GM12878 (cell line): ENCODE results near the gene GABRB1. TPM values are rescaled to one million over a fixed set of nuclear protein-coding genes. Genes with fewer than 3 reads are reported as not detected.

ENCODE experiments used
- BCL11A ChIP-seq: IDR thresholded peaks from 2 replicates; pipeline ENCODE4 v1.6.1; 2011; ENCODE audit warnings: low read depth, low read length
- CEBPZ ChIP-seq: fragments of 150-350 bp; IDR thresholded peaks from 2 replicates; pipeline ENCODE4 v1.6.1; 2016; ENCODE audit warnings: low read depth, low read length
- CHD1 ChIP-seq: IDR thresholded peaks from 2 replicates; pipeline ENCODE4 v1.6.1; 2012; ENCODE audit warnings: low read depth, low read length, improper control_type of control experiment
- CTCF ChIP-seq, 3 experiments: IDR thresholded peaks in 2 of 3; conservative IDR thresholded peaks in 1 of 3; 2 replicates each; pipeline ENCODE4 v1.5.1; 2011; ENCODE audit warnings: low read depth in 3 of 3, low read length in 3 of 3, mild to moderate bottlenecking in 3 of 3, control low read depth in 2 of 3, moderate library complexity in 2 of 3, inconsistent platforms in 1 of 3, mixed read lengths in 1 of 3; ENCODE audit not compliant: control insufficient read depth in 2 of 3, insufficient read depth in 1 of 3; ENCODE audit errors: extremely low read depth in 1 of 3
- E2F4 ChIP-seq: IDR thresholded peaks from 2 replicates; pipeline ENCODE4 v1.6.1; 2012; ENCODE audit warnings: low read depth, low read length, improper control_type of control experiment
- E2F8 ChIP-seq: fragments of 450-650 bp; IDR thresholded peaks from 2 replicates; pipeline ENCODE4 v1.6.1; 2018; ENCODE audit warnings: mild to moderate bottlenecking, low read depth, moderate library complexity; ENCODE audit not compliant: partially characterized antibody
- ELK1 ChIP-seq: IDR thresholded peaks from 2 replicates; pipeline ENCODE4 v1.6.1; 2012; ENCODE audit warnings: low read depth, low read length, improper control_type of control experiment
- ETV6 ChIP-seq, 2 experiments: fragments of 450-650 bp in 1 of 2; IDR thresholded peaks in 1 of 2; conservative IDR thresholded peaks in 1 of 2; 2 replicates each; pipeline ENCODE4 v1.6.1; 2014; ENCODE audit warnings: antibody characterized with exemption in 1 of 2, borderline replicate concordance in 1 of 2, low read depth in 1 of 2, mild to moderate bottlenecking in 1 of 2, moderate library complexity in 1 of 2
- KDM1A ChIP-seq: fragments of 200-600 bp; sonication (generic); IDR thresholded peaks from 2 replicates; pipeline ENCODE4 v1.6.1; 2016; ENCODE audit warnings: borderline replicate concordance
- LARP7 ChIP-seq: fragments of 450-650 bp; IDR thresholded peaks from 2 replicates; pipeline ENCODE4 v1.6.1; 2017; ENCODE audit warnings: mild to moderate bottlenecking
- NBN ChIP-seq: fragments of 450-650 bp; IDR thresholded peaks from 2 replicates; pipeline ENCODE4 v1.6.1; 2016
- NFYB ChIP-seq: IDR thresholded peaks from 2 replicates; pipeline ENCODE4 v1.6.1; 2011; ENCODE audit warnings: low read depth, mild to moderate bottlenecking, low read length, improper control_type of control experiment, moderate library complexity; ENCODE audit not compliant: insufficient read depth
- POLR2A ChIP-seq: IDR thresholded peaks from 2 replicates; pipeline ENCODE4 v1.6.1; 2011; ENCODE audit warnings: low read depth, mild to moderate bottlenecking, low read length
- POLR2AphosphoS5 ChIP-seq: IDR thresholded peaks from 2 replicates; pipeline ENCODE4 v1.6.1; 2011; ENCODE audit warnings: mild to moderate bottlenecking, low read length, inconsistent platforms
- RB1 ChIP-seq: fragments of 450-650 bp; formaldehyde crosslinking; IDR thresholded peaks from 2 replicates; pipeline ENCODE4 v1.6.1; 2017; ENCODE audit warnings: mild to moderate bottlenecking, borderline replicate concordance
- RCOR1 ChIP-seq: conservative IDR thresholded peaks from 2 replicates; pipeline ENCODE4 v1.6.1; 2012; ENCODE audit warnings: low read depth, low read length, improper control_type of control experiment
- SIX5 ChIP-seq: IDR thresholded peaks from 2 replicates; pipeline ENCODE4 v1.6.1; 2011; ENCODE audit warnings: mild to moderate bottlenecking, low read depth, low read length, moderate library complexity; ENCODE audit not compliant: severe bottlenecking
- SMARCA5 ChIP-seq: fragments of 450-650 bp; IDR thresholded peaks from 2 replicates; pipeline ENCODE4 v1.6.1; 2017; ENCODE audit warnings: mild to moderate bottlenecking
- TAF1 ChIP-seq: IDR thresholded peaks from 2 replicates; pipeline ENCODE4 v1.6.1; 2011; ENCODE audit warnings: mild to moderate bottlenecking, low read depth, low read length, borderline replicate concordance
- TARDBP ChIP-seq: IDR thresholded peaks from 2 replicates; pipeline ENCODE4 v1.6.1; 2016; ENCODE audit warnings: borderline replicate concordance
- TCF12 ChIP-seq: IDR thresholded peaks from 2 replicates; pipeline ENCODE4 v1.6.1; 2011; ENCODE audit warnings: low read depth, mild to moderate bottlenecking, low read length
- ZBED1 ChIP-seq: IDR thresholded peaks from 2 replicates; pipeline ENCODE4 v1.6.1; 2016; ENCODE audit warnings: borderline replicate concordance
- ZNF217 ChIP-seq: fragments of 450-650 bp; IDR thresholded peaks from 2 replicates; pipeline ENCODE4 v1.6.1; 2017; ENCODE audit warnings: antibody characterized with exemption, mild to moderate bottlenecking
- polyA plus RNA-seq, 11 experiments: library from polyadenylated mRNA; depleted of rRNA in 4 of 11; unstranded in 6 of 11; stranded (reverse) in 5 of 11; fragments of >200 nt; fragmentation: Nextera tagmentation in 4 of 11; fragmentation: Illumina TruSeq in 1 of 11; extraction: Ambion mirVana in 4 of 11; extraction: Trizol in 1 of 11; gene quantifications; 1 replicate in 1 of 11; 2 replicates in 10 of 11; pipeline versions ENCODE4 v1.2.1 to v1.2.3, GENCODE V29; 2011 to 2016; ENCODE audit warnings: inconsistent platforms in 2 of 11, missing spikeins in 2 of 11, low read depth in 1 of 11
- total RNA-seq, 4 experiments: library from RNA; depleted of rRNA in 3 of 4; stranded (reverse); fragments of >200 nt in 3 of 4; fragmentation: Illumina TruSeq in 1 of 4; extraction: Trizol in 1 of 4; gene quantifications; 2 replicates each; pipeline versions ENCODE4 v1.2.1 to v1.2.3, GENCODE V29; 2013 to 2021

GABRB1 gene
- total and polyA plus RNA-seq, 10 of the 15 experiments (the other 5 are each of a cell fraction or from before 2014, with no cell fraction given) = 0.13 to 0.92 TPM; not detected in 8

GRCh38 chr4:47465004-47465403 is 433.6 kb downstream of the GABRB1 start (continued):
- TF ChIP-seq CEBPZ = no peak
- TF ChIP-seq ELK1 = no peak
- TF ChIP-seq NFYB = no peak
- no peak for TF ChIP-seq RCOR1
- no peak for TF ChIP-seq POLR2A
- no peak for TF ChIP-seq CHD1
- no peak for TF ChIP-seq E2F4
- no peak for TF ChIP-seq KDM1A
- no peak for TF ChIP-seq ETV6 (conservative IDR thresholded peaks at IDR 0.05 in 1 of 2, IDR thresholded peaks at IDR 0.05 in 1 of 2; ENCODE audit: borderline replicate concordance in 1 of 2, low read depth in 1 of 2)
- peak; percentile 71; the same call in 1 of the 2 replicates for TF ChIP-seq NBN
- TF ChIP-seq TCF12 = no peak
- TF ChIP-seq POLR2AphosphoS5 = no peak
- no peak for TF ChIP-seq TAF1
- TF ChIP-seq LARP7 = no peak
- no peak for TF ChIP-seq ZNF217
- no peak for TF ChIP-seq SMARCA5
- no peak for TF ChIP-seq SIX5
- no peak for TF ChIP-seq E2F8
- TF ChIP-seq RB1 = no peak
- TF ChIP-seq ZBED1 = no peak
- no peak for TF ChIP-seq BCL11A
- TF ChIP-seq CTCF (IDR thresholded peaks at IDR 0.05 in 2 of 3, conservative IDR thresholded peaks at IDR 0.05 in 1 of 3; ENCODE audit: control insufficient read depth in 2 of 3, extremely low read depth in 1 of 3, insufficient read depth in 1 of 3, low read depth in 3 of 3, low read length in 3 of 3) = no peak
- no peak for TF ChIP-seq TARDBP
